Hepatocyte (in vitro differentiated cells): Measurements from ENCODE around the gene DIP2B. TPM values are rescaled to one million over a fixed set of nuclear protein-coding genes. Genes with fewer than 3 reads are reported as not detected.

Source experiments
- DNase-seq: peaks from one replicate; pipeline ENCODE4 v3.0.0-alpha.2; 2016; ENCODE audit warnings: low spot score
- H2AFZ ChIP-seq: fragments of 200-600 bp; sonication (generic); 2 replicates; pipeline ENCODE4 v1.6.0; 2016; ENCODE audit warnings: antibody characterized with exemption, mild to moderate bottlenecking
- H3K27ac ChIP-seq: fragments of 200-600 bp; sonication (generic); 2 replicates; pipeline ENCODE4 v1.5.1; 2016; ENCODE audit warnings: mild to moderate bottlenecking
- H3K27me3 ChIP-seq: fragments of 200-600 bp; sonication (generic); 2 replicates; pipeline ENCODE4 v1.6.1; 2016
- H3K36me3 ChIP-seq: fragments of 200-600 bp; sonication (generic); replicated peaks from 2 replicates; pipeline ENCODE4 v1.5.1; 2016; ENCODE audit warnings: low read depth; ENCODE audit not compliant: insufficient read depth
- H3K4me1 ChIP-seq: fragments of 200-600 bp; sonication (generic); 2 replicates; pipeline ENCODE4 v1.5.1; 2016; ENCODE audit warnings: mild to moderate bottlenecking, moderate library complexity; ENCODE audit not compliant: insufficient read depth
- H3K4me2 ChIP-seq: fragments of 200-600 bp; sonication (generic); 2 replicates; pipeline ENCODE4 v1.6.0; 2016
- H3K4me3 ChIP-seq: fragments of 200-600 bp; sonication (generic); 2 replicates; pipeline ENCODE4 v1.5.1; 2016; ENCODE audit warnings: mild to moderate bottlenecking
- H3K79me2 ChIP-seq: fragments of 200-600 bp; sonication (generic); 2 replicates; pipeline ENCODE4 v1.6.0; 2017; ENCODE audit warnings: mild to moderate bottlenecking
- H3K9me2 ChIP-seq: fragments of 200-600 bp; sonication (generic); replicated peaks from 2 replicates; pipeline ENCODE4 v1.6.0; 2017; ENCODE audit warnings: mild to moderate bottlenecking; ENCODE audit not compliant: insufficient read depth
- H3K9me3 ChIP-seq: fragments of 200-600 bp; sonication (generic); 2 replicates; pipeline ENCODE4 v1.5.1; 2016; ENCODE audit warnings: low read depth, mild to moderate bottlenecking
- H4K20me1 ChIP-seq: fragments of 200-600 bp; sonication (generic); 2 replicates; pipeline ENCODE4 v1.6.0; 2016; ENCODE audit warnings: mild to moderate bottlenecking; ENCODE audit not compliant: insufficient read depth, poor library complexity, severe bottlenecking
- EZH2 ChIP-seq: fragments of 200-600 bp; sonication (generic); IDR thresholded peaks from 2 replicates; pipeline ENCODE4 v1.6.1; 2016; ENCODE audit warnings: antibody characterized with exemption, mild to moderate bottlenecking, borderline replicate concordance
- EZH2phosphoT487 ChIP-seq: fragments of 200-600 bp; sonication (generic); IDR thresholded peaks from one replicate; pipeline ENCODE4 v1.6.1; 2018; ENCODE audit warnings: antibody characterized with exemption, mild to moderate bottlenecking, low read depth, moderate library complexity; ENCODE audit not compliant: unreplicated experiment, severe bottlenecking
- WGBS: methylation state at CpG from one replicate; pipeline ENCODE4 v1.1.6; 2016; ENCODE audit warnings: low lambda C conversion rate; ENCODE audit errors: missing lambda C conversion rate; 5-methylcytosine and 5-hydroxymethylcytosine counted together
- polyA plus RNA-seq: library from polyadenylated mRNA; unstranded; fragments of >200 nt; fragmentation: Nextera tagmentation; extraction: Ambion mirVana; gene quantifications from 2 replicates; pipeline ENCODE4 v1.2.1, GENCODE V29; 2016
- total RNA-seq: library from RNA; depleted of rRNA; stranded (reverse); fragments of >200 nt; gene quantifications from 2 replicates; pipeline ENCODE4 v1.2.3, GENCODE V29; 2014
- TF ChIP-seq, protein P1 (sequence below): fragments of 200-600 bp; sonication (generic); IDR thresholded peaks from 2 replicates; pipeline ENCODE4 v1.5.1; 2016; ENCODE audit warnings: antibody characterized with exemption, mild to moderate bottlenecking; ENCODE audit not compliant: poor library complexity

The DIP2B gene
- total and polyA plus RNA-seq, 2 experiments from 2014 or later = 10.5 to 31.8 TPM

DNA sequence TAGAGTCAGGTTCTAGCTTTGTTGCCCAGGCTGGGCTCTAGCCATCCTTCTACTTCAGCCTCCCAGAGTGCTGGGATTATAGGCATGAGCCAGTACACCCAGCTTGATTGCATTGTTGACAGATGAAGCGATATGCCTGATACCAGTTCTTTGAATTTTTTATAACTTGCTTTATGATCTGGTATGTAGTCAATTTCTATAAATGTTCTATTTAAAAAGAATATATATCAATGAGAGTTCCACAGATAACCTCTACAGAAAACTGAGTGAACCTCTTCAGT lies 99.8 kb downstream of the DIP2B start:
- WGBS = 100% methylated on average over 1 of the region's 1 CpG
- Histone ChIP-seq H3K79me2 (peaks cover 80% of the 10 kb centered on the region), H3K27me3 (no peaks in the 10 kb centered on the region), H3K36me3 (no peaks in the 10 kb centered on the region), H3K9me2 (no peaks in the 10 kb centered on the region), H3K4me3 (no peak overlapping the region), H4K20me1 (peaks cover 4% of the 10 kb centered on the region), H3K27ac (no peak overlapping the region), H3K4me1 (no peaks in the 10 kb centered on the region), H3K4me2 (no peak overlapping the region), H3K9me3 (no peaks in the 10 kb centered on the region), H2AFZ (no peak overlapping the region)
- DNase-seq = no peak
- TF ChIP-seq, protein P1, sequence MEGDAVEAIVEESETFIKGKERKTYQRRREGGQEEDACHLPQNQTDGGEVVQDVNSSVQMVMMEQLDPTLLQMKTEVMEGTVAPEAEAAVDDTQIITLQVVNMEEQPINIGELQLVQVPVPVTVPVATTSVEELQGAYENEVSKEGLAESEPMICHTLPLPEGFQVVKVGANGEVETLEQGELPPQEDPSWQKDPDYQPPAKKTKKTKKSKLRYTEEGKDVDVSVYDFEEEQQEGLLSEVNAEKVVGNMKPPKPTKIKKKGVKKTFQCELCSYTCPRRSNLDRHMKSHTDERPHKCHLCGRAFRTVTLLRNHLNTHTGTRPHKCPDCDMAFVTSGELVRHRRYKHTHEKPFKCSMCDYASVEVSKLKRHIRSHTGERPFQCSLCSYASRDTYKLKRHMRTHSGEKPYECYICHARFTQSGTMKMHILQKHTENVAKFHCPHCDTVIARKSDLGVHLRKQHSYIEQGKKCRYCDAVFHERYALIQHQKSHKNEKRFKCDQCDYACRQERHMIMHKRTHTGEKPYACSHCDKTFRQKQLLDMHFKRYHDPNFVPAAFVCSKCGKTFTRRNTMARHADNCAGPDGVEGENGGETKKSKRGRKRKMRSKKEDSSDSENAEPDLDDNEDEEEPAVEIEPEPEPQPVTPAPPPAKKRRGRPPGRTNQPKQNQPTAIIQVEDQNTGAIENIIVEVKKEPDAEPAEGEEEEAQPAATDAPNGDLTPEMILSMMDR = no peak
- TF ChIP-seq EZH2 (no peak), EZH2phosphoT487 (no peak)

DNA sequence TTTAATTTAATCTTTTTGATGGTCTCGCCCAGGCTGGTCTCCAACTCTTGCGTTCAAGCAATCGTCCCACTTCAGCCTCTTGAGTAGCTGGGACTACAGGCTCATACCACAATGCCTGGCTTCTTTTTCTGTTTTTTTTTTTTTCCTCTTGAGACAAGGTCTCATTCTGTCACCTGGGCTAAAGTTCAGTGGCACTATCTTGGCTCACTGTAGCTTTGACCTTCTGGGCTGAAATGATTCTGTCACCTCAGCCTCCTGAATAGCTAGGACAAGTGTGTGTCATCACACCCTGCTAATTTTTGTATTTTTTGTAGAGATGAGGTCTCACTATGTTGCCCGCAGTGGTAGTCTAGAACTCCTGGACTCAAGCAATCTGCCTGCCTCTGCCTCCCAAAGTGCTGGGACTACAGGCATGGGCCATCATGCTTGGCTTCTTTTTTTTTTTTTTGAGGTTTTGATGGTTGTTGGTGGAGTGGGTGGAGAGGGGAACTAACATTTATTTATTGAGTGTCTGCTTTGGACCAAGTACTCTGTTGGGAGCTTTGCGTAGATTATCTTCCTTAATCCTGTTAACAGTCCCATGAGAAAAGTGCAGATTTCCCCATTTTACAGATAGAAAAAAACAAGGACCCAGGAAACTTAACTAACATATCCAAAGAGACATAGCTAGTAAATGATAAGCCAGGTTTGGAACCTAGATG lies 102.0 kb downstream of the DIP2B start:
- Histone ChIP-seq H3K4me2 (no peak overlapping the region), H3K79me2 (peaks cover 82% of the 10 kb centered on the region)

DNA sequence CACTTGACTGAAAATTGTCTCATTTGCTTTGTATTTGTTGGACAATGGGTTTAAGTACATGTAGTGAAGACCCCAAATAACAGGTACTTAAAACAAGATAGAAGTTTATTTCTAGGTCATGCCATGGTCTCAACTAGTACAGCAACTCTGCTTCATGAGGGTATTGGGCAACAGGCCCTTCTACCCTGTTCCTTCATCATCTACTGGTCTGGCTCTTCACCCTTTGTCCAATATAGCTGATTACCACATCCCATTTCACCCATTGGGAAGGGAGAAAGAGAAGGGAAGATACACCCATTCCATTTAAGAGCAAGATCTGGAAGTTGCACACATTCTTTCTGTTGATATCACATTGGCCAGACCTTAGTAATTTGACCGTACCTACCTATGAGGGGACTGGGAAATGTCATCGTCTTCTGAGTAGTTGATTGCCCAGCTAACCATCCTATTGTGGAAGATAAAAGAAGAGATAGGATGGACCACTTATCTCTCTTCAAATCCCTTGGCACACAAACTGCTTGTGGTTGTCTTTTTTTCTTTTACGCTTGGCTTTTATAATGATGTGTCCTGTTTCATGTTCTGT lies 104.6 kb downstream of the DIP2B start:
- Histone ChIP-seq H3K36me3 (no peaks in the 10 kb centered on the region), H3K79me2 (peaks cover 72% of the 10 kb centered on the region), H3K9me3 (no peaks in the 10 kb centered on the region), H3K4me2 (no peak overlapping the region), H3K9me2 (no peaks in the 10 kb centered on the region), H3K27ac (no peak overlapping the region), H3K27me3 (no peaks in the 10 kb centered on the region), H4K20me1 (no peaks in the 10 kb centered on the region), H2AFZ (no peak overlapping the region), H3K4me1 (peaks cover 11% of the 10 kb centered on the region), H3K4me3 (no peak overlapping the region)
- TF ChIP-seq, protein P1 = no peak
- TF ChIP-seq EZH2phosphoT487 (no peak), EZH2 (no peak)
- WGBS = 47% methylated on average over 3 of the region's 3 CpGs
- no peak for DNase-seq

More for the DNA sequence above, 102.0 kb downstream of the DIP2B start:
- Histone ChIP-seq H3K27ac (no peak overlapping the region), H3K9me3 (no peaks in the 10 kb centered on the region), H2AFZ (no peak overlapping the region), H3K4me1 (no peaks in the 10 kb centered on the region), H3K36me3 (no peaks in the 10 kb centered on the region), H4K20me1 (peaks cover 4% of the 10 kb centered on the region), H3K27me3 (no peaks in the 10 kb centered on the region), H3K4me3 (no peak overlapping the region), H3K9me2 (no peaks in the 10 kb centered on the region)
- no peak for DNase-seq
- WGBS = 95% methylated on average over 5 of the region's 5 CpGs
- TF ChIP-seq EZH2 (no peak), EZH2phosphoT487 (no peak)
- TF ChIP-seq, protein P1 = no peak
